ENCODE data around the gene KRTAP2-2.

KRTAP2-2 gene

DNA sequence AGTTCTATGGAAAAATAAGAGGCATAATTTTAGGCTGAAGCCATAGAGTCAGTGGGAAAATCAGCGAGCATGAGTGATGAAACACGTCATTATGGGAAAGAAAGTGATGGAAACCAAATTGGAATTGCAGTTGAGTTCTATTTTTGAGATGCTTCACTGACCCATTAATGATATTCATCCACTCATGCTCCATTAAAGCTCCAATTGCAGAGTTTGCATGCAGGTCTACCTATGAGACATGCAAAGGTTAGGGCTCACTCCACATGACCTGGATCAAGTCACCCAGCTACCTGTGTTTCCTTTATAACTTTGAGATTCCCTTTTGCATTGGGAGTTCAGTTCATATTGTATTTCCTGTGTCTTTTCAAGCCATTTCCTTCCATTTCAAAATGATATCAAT is 18.6 kb upstream of the KRTAP2-2 start:
- TF ChIP-seq CEBPB (IDR thresholded peaks at IDR 0.05) = no peak
- no peak for TF ChIP-seq RAD21 (IDR thresholded peaks at IDR 0.05; ENCODE audit: low read depth)
- TF ChIP-seq ZBTB7A (IDR thresholded peaks at IDR 0.05; ENCODE audit: low read depth) = no peak
- TF ChIP-seq TCF12 (IDR thresholded peaks at IDR 0.05; ENCODE audit: low read depth) = no peak
- TF ChIP-seq YY1 (IDR thresholded peaks at IDR 0.05; ENCODE audit: low read depth) = no peak

DNA sequence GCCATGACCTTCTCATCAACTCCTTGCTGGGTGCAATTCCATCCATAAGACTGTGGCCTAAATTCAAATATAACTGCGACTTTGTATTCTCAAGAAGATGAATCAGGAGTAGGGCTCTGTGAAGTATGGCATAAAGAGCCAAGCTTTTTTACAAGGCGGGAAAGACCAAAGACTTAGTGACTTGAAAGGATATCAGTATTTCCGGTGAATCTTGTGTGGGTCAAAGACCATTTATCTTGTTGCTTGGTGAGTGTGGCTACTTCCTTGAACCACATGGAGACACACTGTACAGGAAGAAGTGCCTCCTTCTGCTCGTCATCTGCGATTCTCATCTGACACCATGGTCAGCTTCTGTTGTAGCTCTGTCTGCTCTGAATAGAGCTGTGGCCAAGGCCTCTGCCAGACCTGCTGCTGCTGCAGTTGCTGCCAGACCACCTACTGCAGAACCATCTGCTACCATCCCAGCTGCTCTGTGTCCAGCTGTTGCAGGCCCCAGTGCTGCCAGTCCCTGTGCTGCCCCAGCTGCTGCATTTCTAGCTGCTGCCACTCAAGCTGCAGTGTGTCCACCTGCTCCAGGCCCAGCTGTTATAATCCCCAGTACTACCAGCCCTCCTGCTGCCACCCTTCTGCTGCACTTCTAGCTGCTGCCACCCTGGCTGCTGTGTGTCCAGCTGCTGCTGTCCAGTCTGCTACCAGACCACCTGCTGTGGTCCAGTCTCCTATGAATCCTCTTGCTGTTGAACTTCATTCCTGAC is 16.8 kb upstream of the KRTAP2-2 start:
- no peak for TF ChIP-seq CEBPB (IDR thresholded peaks at IDR 0.05)
- TF ChIP-seq, protein P1, sequence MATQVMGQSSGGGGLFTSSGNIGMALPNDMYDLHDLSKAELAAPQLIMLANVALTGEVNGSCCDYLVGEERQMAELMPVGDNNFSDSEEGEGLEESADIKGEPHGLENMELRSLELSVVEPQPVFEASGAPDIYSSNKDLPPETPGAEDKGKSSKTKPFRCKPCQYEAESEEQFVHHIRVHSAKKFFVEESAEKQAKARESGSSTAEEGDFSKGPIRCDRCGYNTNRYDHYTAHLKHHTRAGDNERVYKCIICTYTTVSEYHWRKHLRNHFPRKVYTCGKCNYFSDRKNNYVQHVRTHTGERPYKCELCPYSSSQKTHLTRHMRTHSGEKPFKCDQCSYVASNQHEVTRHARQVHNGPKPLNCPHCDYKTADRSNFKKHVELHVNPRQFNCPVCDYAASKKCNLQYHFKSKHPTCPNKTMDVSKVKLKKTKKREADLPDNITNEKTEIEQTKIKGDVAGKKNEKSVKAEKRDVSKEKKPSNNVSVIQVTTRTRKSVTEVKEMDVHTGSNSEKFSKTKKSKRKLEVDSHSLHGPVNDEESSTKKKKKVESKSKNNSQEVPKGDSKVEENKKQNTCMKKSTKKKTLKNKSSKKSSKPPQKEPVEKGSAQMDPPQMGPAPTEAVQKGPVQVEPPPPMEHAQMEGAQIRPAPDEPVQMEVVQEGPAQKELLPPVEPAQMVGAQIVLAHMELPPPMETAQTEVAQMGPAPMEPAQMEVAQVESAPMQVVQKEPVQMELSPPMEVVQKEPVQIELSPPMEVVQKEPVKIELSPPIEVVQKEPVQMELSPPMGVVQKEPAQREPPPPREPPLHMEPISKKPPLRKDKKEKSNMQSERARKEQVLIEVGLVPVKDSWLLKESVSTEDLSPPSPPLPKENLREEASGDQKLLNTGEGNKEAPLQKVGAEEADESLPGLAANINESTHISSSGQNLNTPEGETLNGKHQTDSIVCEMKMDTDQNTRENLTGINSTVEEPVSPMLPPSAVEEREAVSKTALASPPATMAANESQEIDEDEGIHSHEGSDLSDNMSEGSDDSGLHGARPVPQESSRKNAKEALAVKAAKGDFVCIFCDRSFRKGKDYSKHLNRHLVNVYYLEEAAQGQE (IDR thresholded peaks at IDR 0.05; ENCODE audit: low read depth) = 0 out of 2 replicates have a peak, but pooled peaks have one; percentile 10

DNA sequence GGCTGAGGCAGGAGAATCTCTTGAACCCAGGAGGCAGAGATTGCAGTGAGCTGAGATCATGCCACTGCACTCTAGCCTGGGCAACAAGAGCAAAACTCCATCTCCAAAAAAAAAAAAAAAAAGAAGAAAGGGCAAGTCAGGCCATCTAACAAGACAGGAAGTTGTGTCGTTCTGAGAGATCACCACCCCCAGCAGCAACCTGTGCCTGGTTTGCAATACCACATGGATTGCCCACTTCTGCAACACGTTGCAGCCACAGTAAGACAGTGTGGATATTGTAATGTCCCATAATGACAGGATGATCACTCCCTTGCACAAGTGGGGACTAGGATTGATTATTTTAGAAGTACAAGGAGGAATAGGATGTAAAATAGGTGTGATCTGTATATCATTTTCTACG is 14.0 kb upstream of the KRTAP2-2 start:
- TF ChIP-seq, protein P1 (IDR thresholded peaks at IDR 0.05; ENCODE audit: low read depth) = no peak
- TF ChIP-seq RAD21 (IDR thresholded peaks at IDR 0.05; ENCODE audit: low read depth) (no peak), TEAD4 (IDR thresholded peaks at IDR 0.05) (no peak), ZBTB7A (IDR thresholded peaks at IDR 0.05; ENCODE audit: low read depth) (no peak), EP300 (IDR thresholded peaks at IDR 0.05; ENCODE audit: borderline replicate concordance) (no peak), TAF1 (IDR thresholded peaks at IDR 0.05; ENCODE audit: low read depth) (no peak), YY1 (IDR thresholded peaks at IDR 0.05; ENCODE audit: low read depth) (no peak), EGR1 (IDR thresholded peaks at IDR 0.05) (no peak), TCF12 (IDR thresholded peaks at IDR 0.05; ENCODE audit: low read depth) (no peak), NFIC (IDR thresholded peaks at IDR 0.05) (no peak), FOXM1 (IDR thresholded peaks at IDR 0.05; ENCODE audit: borderline replicate concordance, low read depth) (no peak), CEBPB (IDR thresholded peaks at IDR 0.05) (no peak), CREB1 (IDR thresholded peaks at IDR 0.05; ENCODE audit: low read depth) (no peak)
- TF ChIP-seq, protein P2, sequence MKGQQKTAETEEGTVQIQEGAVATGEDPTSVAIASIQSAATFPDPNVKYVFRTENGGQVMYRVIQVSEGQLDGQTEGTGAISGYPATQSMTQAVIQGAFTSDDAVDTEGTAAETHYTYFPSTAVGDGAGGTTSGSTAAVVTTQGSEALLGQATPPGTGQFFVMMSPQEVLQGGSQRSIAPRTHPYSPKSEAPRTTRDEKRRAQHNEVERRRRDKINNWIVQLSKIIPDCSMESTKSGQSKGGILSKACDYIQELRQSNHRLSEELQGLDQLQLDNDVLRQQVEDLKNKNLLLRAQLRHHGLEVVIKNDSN (IDR thresholded peaks at IDR 0.05) = no peak
- TF ChIP-seq, protein P3, sequence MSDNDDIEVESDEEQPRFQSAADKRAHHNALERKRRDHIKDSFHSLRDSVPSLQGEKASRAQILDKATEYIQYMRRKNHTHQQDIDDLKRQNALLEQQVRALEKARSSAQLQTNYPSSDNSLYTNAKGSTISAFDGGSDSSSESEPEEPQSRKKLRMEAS (IDR thresholded peaks at IDR 0.05) = no peak

DNA sequence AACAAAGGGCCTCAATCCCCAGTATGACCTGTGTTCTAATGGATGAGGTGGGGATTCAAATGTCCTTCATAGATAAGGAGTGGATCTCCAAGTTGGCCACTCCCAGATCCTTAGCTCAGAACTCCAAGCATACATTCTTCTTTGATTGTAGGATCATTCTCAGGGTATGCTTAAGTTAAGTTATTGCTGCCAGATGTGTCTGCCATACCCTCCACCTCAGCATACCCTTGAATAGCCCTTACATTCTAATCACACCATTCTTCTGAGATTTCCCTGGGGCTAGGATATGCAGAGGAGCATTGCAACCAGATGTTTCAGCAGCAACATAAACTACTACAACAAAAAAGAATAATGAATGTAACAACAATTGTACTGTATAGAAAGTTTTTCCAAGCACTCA is 12.3 kb upstream of the KRTAP2-2 start:
- TF ChIP-seq TEAD4 (IDR thresholded peaks at IDR 0.05) (no peak), EP300 (IDR thresholded peaks at IDR 0.05; ENCODE audit: borderline replicate concordance) (no peak), ZBTB7A (IDR thresholded peaks at IDR 0.05; ENCODE audit: low read depth) (no peak), CREB1 (IDR thresholded peaks at IDR 0.05; ENCODE audit: low read depth) (no peak), TAF1 (IDR thresholded peaks at IDR 0.05; ENCODE audit: low read depth) (no peak), NFIC (IDR thresholded peaks at IDR 0.05) (no peak), FOXM1 (IDR thresholded peaks at IDR 0.05; ENCODE audit: borderline replicate concordance, low read depth) (no peak), TCF12 (IDR thresholded peaks at IDR 0.05; ENCODE audit: low read depth) (no peak)
- TF ChIP-seq, protein P1 (IDR thresholded peaks at IDR 0.05; ENCODE audit: low read depth) = no peak
- TF ChIP-seq, protein P2 (IDR thresholded peaks at IDR 0.05) = no peak

Data from Ishikawa (cell line).